Activated CD4-positive, alpha-beta memory T cell treated with anti-CD3 and anti-CD28 coated beads, Interleukin-2, amount 10 ng/mL, durations not matched to agents 7 days and 5 days (primary cell): ENCODE data around the gene AMZ1. TPM values are rescaled to one million over a fixed set of nuclear protein-coding genes. Genes with fewer than 3 reads are reported as not detected.
"Not testable (repeated sequence)": the region's sequence is repeated elsewhere in the genome, so short reads cannot be mapped to it uniquely, and the experiment has no call there.

Experiments used
- CTCF ChIA-PET: fragments of 350-600 bp; sonication (Branson Sonifier 250); formaldehyde crosslinking; loops from one replicate; lab custom pipeline; 2021; ENCODE audit warnings: antibody characterized with exemption, inconsistent platforms; lab: Charles Lee
- POLR2A ChIA-PET: fragments of 350-600 bp; sonication (Branson Sonifier 250); formaldehyde crosslinking; loops from one replicate; lab custom pipeline; 2021; ENCODE audit warnings: antibody characterized with exemption; lab: Charles Lee
- DNase-seq: peaks from one replicate; pipeline ENCODE4 v3.0.0-alpha.2; 2020
- H3K27ac Mint-ChIP-seq: one replicate; pipeline ENCODE4 v1.8.0; 2021; ENCODE audit warnings: mild to moderate bottlenecking, mixed read lengths
- H3K27me3 Mint-ChIP-seq: one replicate; pipeline ENCODE4 v1.8.0; 2021; ENCODE audit warnings: mixed read lengths
- H3K36me3 Mint-ChIP-seq: one replicate; pipeline ENCODE4 v1.8.0; 2021; ENCODE audit warnings: low read depth, mixed read lengths
- H3K4me1 Mint-ChIP-seq: one replicate; pipeline ENCODE4 v1.8.0; 2021; ENCODE audit warnings: mixed read lengths
- H3K4me3 Mint-ChIP-seq: one replicate; pipeline ENCODE4 v1.8.0; 2021; ENCODE audit warnings: mild to moderate bottlenecking, mixed read lengths
- H3K9me3 Mint-ChIP-seq: one replicate; pipeline ENCODE4 v1.8.0; 2021; ENCODE audit warnings: mixed read lengths
- total RNA-seq, 2 experiments: library from RNA; stranded (reverse); gene quantifications; one replicate each; pipeline ENCODE4 v1.2.3, GENCODE V29; 2021

AMZ1 gene
- total RNA-seq, 2 experiments from 2014 or later, result 0.78 to 0.88 TPM

DNA sequence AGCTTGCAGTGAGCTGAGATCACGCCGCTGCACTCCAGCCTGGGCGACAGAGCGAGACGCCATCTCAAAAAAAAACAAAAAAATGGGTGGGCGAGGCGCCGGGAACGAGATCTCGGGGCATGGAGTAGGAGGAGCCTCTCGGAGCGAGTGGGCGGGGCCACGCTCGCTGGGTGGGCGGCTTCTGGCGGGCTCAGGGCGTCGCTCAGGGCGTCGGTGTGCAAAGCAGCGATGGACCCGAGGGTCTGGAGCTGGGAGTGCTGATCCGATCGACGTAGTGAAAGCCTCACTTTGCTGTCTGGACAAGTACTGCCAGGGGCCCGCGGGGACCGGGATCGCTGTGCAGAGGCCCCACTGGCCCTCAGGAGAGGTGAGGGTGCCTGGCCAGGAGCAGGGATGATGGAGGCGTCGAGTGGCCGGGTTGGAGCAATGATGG lies 22.6 kb upstream of the AMZ1 start:
- CTCF ChIA-PET, result interaction anchor here (2.3 kb wide), 1 partner anchor 45 kb away, joined by 10 read pairs; no protein-coding TSS in a partner anchor
- H3K27me3 Mint-ChIP-seq, result peaks cover 18% of the 10 kb centered on the region
- H3K27ac Mint-ChIP-seq, result no peak overlapping the region
- no peaks in the 10 kb centered on the region for H3K36me3 Mint-ChIP-seq
- POLR2A ChIA-PET, result interaction anchor here (1.4 kb wide), 1 partner anchor 33 kb away, joined by 3 read pairs; no protein-coding TSS in a partner anchor
- H3K4me1 Mint-ChIP-seq, result peaks cover 3% of the 10 kb centered on the region
- H3K4me3 Mint-ChIP-seq, result no peak overlapping the region
- no peaks in the 10 kb centered on the region for H3K9me3 Mint-ChIP-seq
- no peak for DNase-seq

DNA sequence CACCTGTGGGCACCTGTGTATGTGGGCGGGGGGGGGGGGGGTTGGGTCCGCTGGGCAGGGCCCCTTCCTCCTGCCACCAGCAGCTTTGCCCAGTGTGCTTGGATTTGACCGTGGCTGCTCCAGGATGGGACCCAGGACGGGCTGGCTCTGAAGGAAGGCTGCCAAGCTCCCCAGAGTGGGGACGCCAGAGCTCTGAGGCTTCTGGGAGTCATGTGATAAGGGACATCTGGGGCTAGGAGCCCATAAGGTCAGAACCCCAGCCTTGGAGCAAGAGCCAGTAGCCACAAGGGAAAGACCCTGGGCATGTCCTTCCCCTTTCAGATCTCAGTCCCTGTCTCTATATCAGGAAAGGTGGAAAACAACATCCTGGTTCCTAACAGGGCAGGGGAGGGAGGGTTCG lies 21.8 kb upstream of the AMZ1 start:
- ChIA-PET POLR2A (no interaction called here), CTCF (interaction anchor here (0.6 to 2.3 kb wide), 2 partner anchors 44 to 203 kb away, joined by 3 to 10 read pairs; no protein-coding TSS in a partner anchor)
- Mint-ChIP-seq H3K4me3 (no peak overlapping the region), H3K9me3 (no peaks in the 10 kb centered on the region), H3K27ac (no peak overlapping the region), H3K27me3 (peaks cover 23% of the 10 kb centered on the region), H3K4me1 (peaks cover 7% of the 10 kb centered on the region), H3K36me3 (no peaks in the 10 kb centered on the region)
- DNase-seq, result no peak

DNA sequence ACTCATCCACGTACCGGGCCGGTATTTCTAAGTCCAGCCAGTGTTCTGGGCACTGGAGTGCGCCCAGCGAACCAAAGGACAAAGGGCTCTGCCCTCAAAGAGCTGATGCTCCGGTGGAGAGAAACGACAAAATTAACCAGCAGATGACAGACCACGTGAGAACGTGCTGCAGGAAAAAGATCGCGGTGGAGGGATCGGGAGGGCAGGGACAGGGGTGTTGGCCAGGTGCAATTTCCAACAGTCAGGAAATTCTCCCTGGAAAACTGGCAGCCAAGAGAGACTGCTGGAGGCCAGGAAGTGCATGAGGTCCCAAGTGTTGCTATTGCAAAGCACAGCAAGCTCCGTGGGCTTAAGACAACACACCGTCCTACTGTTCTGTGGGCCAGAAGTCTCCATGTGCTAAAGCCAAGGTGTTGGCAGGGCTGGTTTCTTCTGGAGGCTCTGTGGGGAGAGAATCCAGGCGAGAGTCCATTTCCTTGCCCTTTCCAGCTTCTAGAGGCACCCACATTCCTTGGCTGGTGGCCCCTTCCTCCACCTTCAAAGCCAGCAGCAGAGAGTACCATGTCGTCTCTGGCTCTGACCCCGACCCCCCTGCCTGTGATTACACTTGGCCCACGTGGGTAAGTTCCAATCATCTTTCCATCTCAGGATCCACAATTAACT lies 21.3 kb upstream of the AMZ1 start:
- ChIA-PET CTCF (interaction anchor here (0.6 to 2.3 kb wide), 2 partner anchors 44 to 203 kb away, joined by 3 to 10 read pairs; no protein-coding TSS in a partner anchor), POLR2A (no interaction called here)
- H3K27me3 Mint-ChIP-seq, result peaks cover 23% of the 10 kb centered on the region
- H3K27ac Mint-ChIP-seq, result no peak overlapping the region
- H3K36me3 Mint-ChIP-seq, result no peaks in the 10 kb centered on the region
- H3K4me1 Mint-ChIP-seq, result peaks cover 8% of the 10 kb centered on the region
- no peak for DNase-seq
- no peak overlapping the region for H3K4me3 Mint-ChIP-seq
- no peaks in the 10 kb centered on the region for H3K9me3 Mint-ChIP-seq

DNA sequence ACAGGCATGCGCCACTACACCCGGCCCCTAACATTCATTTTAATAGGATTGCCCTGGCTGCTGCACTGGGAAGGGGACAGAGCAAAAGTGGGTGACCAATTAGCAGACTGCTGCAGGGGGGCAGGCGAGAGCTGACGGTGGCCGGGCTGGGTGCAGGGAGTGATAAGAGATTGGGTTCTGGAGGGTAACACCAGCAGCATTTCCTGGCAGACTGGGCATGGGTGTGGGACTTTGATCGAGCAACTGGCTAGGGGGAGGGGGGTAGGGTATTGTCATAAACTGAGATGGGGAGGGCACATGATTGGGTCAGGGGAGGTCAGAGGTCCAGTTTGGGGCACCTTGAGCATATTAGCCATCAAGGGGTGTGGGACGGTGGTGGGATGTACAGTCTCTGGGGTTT lies 20.2 kb upstream of the AMZ1 start:
- no peak overlapping the region for H3K27ac Mint-ChIP-seq
- POLR2A ChIA-PET, result no interaction called here

DNA sequence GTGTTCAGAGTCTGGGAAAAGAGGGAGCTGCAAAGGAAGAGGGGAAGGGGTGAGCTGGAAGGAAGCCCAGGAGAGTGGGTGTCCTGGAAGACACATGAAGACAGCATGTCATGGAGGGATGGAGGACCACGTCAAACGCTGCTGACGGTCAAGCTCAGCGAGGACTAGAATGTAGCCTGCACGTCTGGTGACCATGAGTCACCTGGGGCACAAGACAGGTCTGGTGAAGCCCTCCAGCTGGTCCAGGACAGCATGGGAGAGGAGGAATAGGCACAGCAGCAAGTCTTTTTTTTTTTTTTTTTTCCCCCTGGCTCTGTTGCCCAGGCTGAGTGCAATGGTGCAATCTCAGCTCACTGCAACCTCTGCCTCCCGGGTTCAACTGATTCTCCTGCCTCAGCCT lies 19.6 kb upstream of the AMZ1 start:
- Mint-ChIP-seq H3K4me3 (no peak overlapping the region), H3K27me3 (peaks cover 23% of the 10 kb centered on the region), H3K9me3 (no peaks in the 10 kb centered on the region), H3K27ac (no peak overlapping the region), H3K4me1 (peaks cover 8% of the 10 kb centered on the region), H3K36me3 (no peaks in the 10 kb centered on the region)
- DNase-seq, result no peak
- CTCF ChIA-PET, result interaction anchor here (0.9 to 7.3 kb wide), 3 partner anchors 24 to 51 kb away, joined by 4 to 117 read pairs (median 5); no protein-coding TSS in a partner anchor
- POLR2A ChIA-PET, result no interaction called here

More for the DNA sequence above, 20.2 kb upstream of the AMZ1 start:
- Mint-ChIP-seq H3K4me3 (no peak overlapping the region), H3K9me3 (no peaks in the 10 kb centered on the region), H3K27me3 (peaks cover 23% of the 10 kb centered on the region), H3K36me3 (no peaks in the 10 kb centered on the region), H3K4me1 (peaks cover 8% of the 10 kb centered on the region)
- CTCF ChIA-PET, result interaction anchor here (7.3 kb wide), 1 partner anchor 42 kb away, joined by 117 read pairs; no protein-coding TSS in a partner anchor
- DNase-seq, result no peak

DNA sequence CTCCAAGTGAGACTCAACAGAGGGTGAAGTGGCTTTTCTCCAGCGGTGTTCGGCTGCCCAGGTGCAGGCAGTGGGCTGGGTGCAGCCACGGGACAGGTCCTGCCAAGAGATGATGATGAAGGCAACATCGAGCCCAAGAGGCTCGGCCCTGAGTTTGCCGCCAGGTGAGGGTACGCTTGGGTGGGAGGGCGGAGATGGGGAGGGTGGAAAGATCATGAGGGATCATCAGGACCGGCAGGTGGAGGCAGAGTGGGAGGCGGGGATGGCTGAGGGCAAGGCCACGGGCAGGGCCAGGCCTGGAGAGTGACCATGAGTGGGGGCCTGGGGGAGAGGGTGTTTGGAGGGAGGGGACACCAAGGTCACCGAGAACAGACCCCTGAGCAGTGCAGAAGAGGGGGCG lies 17.8 kb upstream of the AMZ1 start:
- ChIA-PET CTCF (interaction anchor here (0.6 to 7.3 kb wide), 14 partner anchors 11 to 190 kb away, joined by 3 to 117 read pairs (median 4); no protein-coding TSS in a partner anchor), POLR2A (interaction anchor here (1.9 kb wide), 1 partner anchor 40 kb away, joined by 18 read pairs; no protein-coding TSS in a partner anchor)
- Mint-ChIP-seq H3K9me3 (no peaks in the 10 kb centered on the region), H3K27ac (no peak overlapping the region), H3K4me1 (peaks cover 8% of the 10 kb centered on the region), H3K27me3 (peaks cover 32% of the 10 kb centered on the region), H3K4me3 (no peak overlapping the region), H3K36me3 (no peaks in the 10 kb centered on the region)
- no peak for DNase-seq

DNA sequence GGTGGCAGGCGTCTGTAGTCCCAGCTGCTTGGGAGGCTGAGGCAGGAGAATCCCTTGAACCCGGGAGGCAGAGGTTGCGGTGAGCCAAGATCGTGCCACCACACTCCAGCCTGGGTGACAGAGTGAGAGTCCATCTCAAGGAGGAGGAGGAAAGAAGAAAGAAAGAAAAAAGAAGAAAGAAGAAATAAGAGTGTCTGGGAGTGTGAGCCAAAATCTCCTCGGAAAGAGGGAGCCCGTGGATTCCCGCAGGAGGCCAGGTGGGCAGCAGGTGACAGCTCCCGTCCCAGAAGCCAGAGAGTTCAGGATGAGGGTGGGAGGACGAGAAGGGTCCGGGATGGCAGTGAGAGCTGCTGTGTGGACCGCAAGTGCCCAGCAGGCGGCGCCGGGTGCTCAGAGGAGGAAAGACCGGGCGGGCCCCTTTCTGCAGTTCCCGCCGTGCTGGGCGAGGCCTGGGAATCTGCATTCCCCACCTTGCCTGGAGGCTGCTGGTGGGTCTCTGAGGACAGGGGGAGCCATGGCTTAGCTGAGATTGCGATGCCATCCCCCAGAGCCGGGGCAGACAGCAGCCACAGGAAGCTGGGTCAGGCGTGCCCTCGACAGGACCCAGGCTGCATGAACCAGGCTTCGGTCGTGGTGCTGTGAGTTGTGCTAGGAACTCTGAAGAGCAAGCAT lies 17.1 kb upstream of the AMZ1 start:
- no peak overlapping the region for H3K27ac Mint-ChIP-seq
- ChIA-PET CTCF (interaction anchor here (0.6 to 7.3 kb wide), 16 partner anchors 10 to 190 kb away, joined by 3 to 117 read pairs (median 4); no protein-coding TSS in a partner anchor), POLR2A (interaction anchor here (1.6 to 1.9 kb wide), 2 partner anchors 29 to 39 kb away, joined by 5 to 18 read pairs; no protein-coding TSS in a partner anchor)
- peaks cover 8% of the 10 kb centered on the region for H3K4me1 Mint-ChIP-seq
- no peaks in the 10 kb centered on the region for H3K9me3 Mint-ChIP-seq
- peaks cover 32% of the 10 kb centered on the region for H3K27me3 Mint-ChIP-seq
- H3K4me3 Mint-ChIP-seq, result no peak overlapping the region
- DNase-seq, result peak; percentile 71
- no peaks in the 10 kb centered on the region for H3K36me3 Mint-ChIP-seq

DNA sequence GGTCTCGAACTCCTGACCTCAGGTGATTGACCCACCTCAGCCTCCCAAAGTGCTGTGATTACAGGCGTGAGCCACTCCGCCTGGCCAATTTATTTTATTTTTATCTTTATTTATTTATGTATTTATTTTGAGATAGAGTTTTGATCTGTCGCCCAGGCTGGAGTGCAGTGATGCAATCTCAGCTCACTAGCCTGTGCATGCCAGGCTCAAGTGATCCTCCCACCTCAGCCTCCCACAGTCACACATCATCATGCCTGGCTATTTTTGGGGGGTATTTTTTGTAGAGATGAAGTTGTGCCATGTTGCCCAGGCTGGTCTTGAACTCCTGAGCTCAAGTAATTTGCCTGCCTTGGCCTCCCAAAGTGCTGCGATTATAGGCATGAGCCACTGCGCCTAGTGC lies 14.8 kb upstream of the AMZ1 start:
- H3K9me3 Mint-ChIP-seq, H3K4me3 Mint-ChIP-seq, POLR2A ChIA-PET, H3K27ac Mint-ChIP-seq, H3K36me3 Mint-ChIP-seq, DNase-seq, H3K4me1 Mint-ChIP-seq: not testable (repeated sequence)
- CTCF ChIA-PET, result interaction anchor here (0.7 to 7.3 kb wide), 4 partner anchors 9 to 64 kb away, joined by 3 to 117 read pairs (median 12); no protein-coding TSS in a partner anchor
- H3K27me3 Mint-ChIP-seq, result peaks cover 24% of the 10 kb centered on the region

DNA sequence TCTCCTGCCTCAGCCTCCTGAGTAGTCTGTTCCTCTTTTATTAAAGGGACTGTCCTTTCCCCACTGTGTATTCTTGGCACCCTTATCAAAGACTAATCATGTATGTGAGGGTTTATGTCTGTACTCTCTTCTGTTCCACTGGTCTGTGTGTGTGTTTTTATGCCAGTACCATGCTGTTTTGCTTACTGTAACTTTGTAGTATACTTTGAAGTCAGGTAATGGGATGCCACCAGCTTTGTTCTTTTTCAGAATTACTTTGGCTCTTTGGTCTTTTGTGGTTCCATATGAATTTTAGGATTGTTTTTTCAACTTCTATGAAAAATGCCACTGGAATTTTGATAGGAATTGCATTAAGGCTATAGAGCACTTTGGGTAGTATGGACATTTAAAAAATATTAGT lies 14.1 kb upstream of the AMZ1 start:
- DNase-seq, result no peak
- ChIA-PET CTCF (interaction anchor here (0.7 to 7.3 kb wide), 2 partner anchors 8 to 36 kb away, joined by 3 to 117 read pairs; no protein-coding TSS in a partner anchor), POLR2A (no interaction called here)
- Mint-ChIP-seq H3K4me3 (no peak overlapping the region), H3K9me3 (no peaks in the 10 kb centered on the region), H3K27ac (no peak overlapping the region), H3K27me3 (peaks cover 22% of the 10 kb centered on the region), H3K4me1 (peaks cover 8% of the 10 kb centered on the region), H3K36me3 (no peaks in the 10 kb centered on the region)

DNA sequence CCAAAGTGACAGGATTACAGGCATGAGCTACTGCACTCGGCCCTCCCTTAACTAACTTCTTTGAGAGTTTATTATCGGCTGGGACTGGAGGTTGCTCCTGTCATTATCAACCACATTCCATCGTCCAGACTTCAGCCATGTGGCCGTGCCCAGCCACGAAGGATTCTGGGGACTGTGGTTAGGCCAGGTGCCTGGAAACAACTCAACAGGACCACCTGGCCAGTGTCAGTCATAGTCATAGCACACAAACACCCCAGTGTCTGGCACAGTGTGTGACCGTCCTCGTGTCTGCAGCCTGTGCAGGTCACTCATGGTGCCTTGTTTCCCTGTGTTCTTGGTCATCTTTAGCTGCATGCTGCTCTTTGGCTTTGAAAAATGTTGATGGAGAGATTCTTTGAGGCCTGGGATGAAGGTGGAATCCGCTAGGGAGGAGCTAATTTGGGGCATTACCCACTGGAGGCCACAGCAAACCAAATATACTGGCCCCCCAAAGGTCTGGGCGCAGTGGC lies 12.7 kb upstream of the AMZ1 start:
- Mint-ChIP-seq H3K4me3 (no peak overlapping the region), H3K27ac (no peak overlapping the region), H3K4me1 (peaks cover 5% of the 10 kb centered on the region), H3K36me3 (no peaks in the 10 kb centered on the region), H3K9me3 (no peaks in the 10 kb centered on the region), H3K27me3 (peaks cover 15% of the 10 kb centered on the region)
- POLR2A ChIA-PET, result no interaction called here
- CTCF ChIA-PET, result no interaction called here
- DNase-seq, result no peak

DNA sequence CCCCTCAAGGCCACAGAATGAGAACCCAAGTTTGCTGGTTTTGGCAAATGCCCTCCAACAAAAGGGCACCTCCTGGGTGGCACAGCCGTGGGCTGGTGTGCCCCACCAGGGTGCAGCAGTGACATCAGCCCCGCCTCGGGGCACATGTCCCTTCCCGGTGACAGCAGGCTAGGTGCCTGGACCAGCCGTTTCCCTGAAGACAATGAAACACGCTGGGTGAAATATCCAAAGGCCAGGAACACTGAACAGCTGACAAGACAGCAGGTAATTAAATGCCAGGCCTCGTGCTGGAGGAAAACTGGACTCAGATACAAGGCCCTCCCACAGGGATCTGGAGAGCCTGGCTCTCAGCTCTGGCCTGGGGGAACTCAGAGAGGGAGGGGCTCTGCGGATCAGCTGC lies 11.4 kb upstream of the AMZ1 start:
- H3K9me3 Mint-ChIP-seq, POLR2A ChIA-PET, H3K27me3 Mint-ChIP-seq, CTCF ChIA-PET, H3K4me1 Mint-ChIP-seq, H3K27ac Mint-ChIP-seq, H3K4me3 Mint-ChIP-seq, DNase-seq, H3K36me3 Mint-ChIP-seq: not testable (repeated sequence)

DNA sequence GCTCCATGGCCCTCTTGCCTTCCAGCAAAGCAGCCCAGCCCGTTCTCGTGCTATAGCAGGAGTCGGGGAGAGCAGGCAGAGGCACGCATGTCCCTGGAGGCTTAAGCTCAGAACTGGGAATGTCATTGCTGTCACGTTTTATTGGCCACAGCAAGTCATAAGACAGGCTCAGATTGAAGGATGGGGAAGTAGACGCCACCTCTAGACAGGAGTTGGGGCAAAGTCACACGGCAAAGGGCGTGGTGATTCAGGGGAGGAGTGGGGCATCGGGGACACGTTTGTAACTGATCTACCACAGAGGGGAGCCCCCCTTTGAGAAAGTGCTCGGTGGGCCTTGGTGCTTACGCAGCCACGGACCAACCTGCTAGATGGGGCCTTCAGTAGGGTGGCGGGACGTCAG lies 9.5 kb upstream of the AMZ1 start:
- H3K4me3 Mint-ChIP-seq, CTCF ChIA-PET, POLR2A ChIA-PET, H3K36me3 Mint-ChIP-seq, H3K27ac Mint-ChIP-seq, H3K9me3 Mint-ChIP-seq, H3K4me1 Mint-ChIP-seq, DNase-seq: not testable (repeated sequence)
- peaks cover 17% of the 10 kb centered on the region for H3K27me3 Mint-ChIP-seq
